ENCODE data around the gene KIAA0825.

Gene KIAA0825

DNA sequence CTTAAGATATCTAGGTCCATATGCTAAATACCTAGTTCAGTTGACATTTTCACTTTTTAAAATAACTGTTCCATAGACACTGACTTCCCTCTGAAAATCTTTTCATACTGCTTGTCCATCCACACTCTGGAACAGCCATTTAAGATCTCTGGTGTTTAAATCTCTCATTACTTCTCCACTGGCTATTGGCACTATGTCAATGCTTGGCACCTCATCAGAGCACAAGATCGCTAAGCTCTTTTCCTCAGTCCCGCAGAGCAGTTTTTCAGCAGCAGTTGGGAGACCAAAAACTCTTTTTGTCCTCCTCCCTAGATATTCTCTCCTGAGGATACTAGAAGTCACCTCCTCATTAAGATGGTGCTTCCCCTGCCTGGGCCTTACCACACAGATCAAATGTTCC is 172.7 kb downstream of the KIAA0825 start:
- Histone ChIP-seq H3K9me3 (ENCODE audit: control insufficient read depth in 5 of 5, low read length in 5 of 5) (no peaks in the 10 kb centered on the region), H3K9ac (ENCODE audit: low read length in 5 of 5) (no peak overlapping the region), H3K4me1 (ENCODE audit: control insufficient read depth in 5 of 5, insufficient read depth in 5 of 5, low read length in 5 of 5) (peaks cover 0 to 3% (median 0%) of the 10 kb centered on the region in 5 donors), H3K27me3 (ENCODE audit: control insufficient read depth in 5 of 5, insufficient read depth in 4 of 5, low read length in 5 of 5) (no peaks in the 10 kb centered on the region), H3K36me3 (ENCODE audit: control insufficient read depth in 5 of 5, insufficient read depth in 5 of 5, low read length in 5 of 5) (no peaks in the 10 kb centered on the region), H3K4me3 (ENCODE audit: low read depth in 1 of 5, low read length in 5 of 5) (no peak overlapping the region), H3K27ac (ENCODE audit: low read depth, low read length) (no peak overlapping the region)

DNA sequence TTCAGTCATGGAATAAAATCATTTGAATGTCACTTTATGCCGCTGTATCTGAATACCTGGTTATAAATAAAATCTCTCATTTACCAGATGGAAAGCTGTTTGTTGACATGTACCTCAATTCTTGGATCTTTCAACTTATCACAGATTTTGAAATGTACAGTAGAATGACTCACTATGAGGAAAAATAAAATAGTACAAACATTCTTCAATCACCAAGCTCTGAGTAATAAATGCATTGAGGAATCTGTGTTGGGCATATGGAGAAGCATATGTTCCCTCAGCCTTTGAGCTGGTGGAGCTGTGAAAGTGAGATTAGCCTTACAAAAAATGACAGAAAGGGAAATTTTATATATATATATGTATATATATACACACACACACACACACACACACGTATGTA is 175.4 kb downstream of the KIAA0825 start:
- Histone ChIP-seq H3K4me1 (ENCODE audit: control insufficient read depth in 5 of 5, insufficient read depth in 5 of 5, low read length in 5 of 5) (peaks cover 0 to 4% (median 3%) of the 10 kb centered on the region in 5 donors), H3K36me3 (ENCODE audit: control insufficient read depth in 5 of 5, insufficient read depth in 5 of 5, low read length in 5 of 5) (peaks cover 0 to 5% (median 0%) of the 10 kb centered on the region in 5 donors), H3K27ac (ENCODE audit: low read depth, low read length) (no peak overlapping the region), H3K9ac (ENCODE audit: low read length in 5 of 5) (no peak overlapping the region), H3K27me3 (ENCODE audit: control insufficient read depth in 5 of 5, insufficient read depth in 4 of 5, low read length in 5 of 5) (no peaks in the 10 kb centered on the region), H3K9me3 (ENCODE audit: control insufficient read depth in 5 of 5, low read length in 5 of 5) (no peaks in the 10 kb centered on the region), H3K4me3 (ENCODE audit: low read depth in 1 of 5, low read length in 5 of 5) (no peak overlapping the region)

DNA sequence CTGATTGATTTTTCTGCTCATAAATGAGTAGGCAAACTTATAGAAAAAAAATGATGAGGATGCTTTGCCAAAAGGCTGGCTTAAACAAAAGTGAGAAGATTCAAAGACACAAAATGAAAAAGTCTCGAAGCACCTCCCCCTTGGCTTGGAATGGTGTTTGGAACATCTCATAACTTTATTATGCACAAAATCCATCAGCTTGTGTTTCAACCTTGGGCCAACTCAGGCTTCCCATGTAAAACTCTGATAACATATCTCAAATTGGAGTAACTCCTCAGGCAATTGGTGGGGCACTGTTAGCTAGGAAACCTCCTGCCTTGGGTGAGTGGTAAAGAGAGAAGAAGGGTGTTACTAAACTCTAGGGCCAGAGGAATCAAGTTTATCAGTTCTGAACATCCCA is 176.3 kb downstream of the KIAA0825 start:
- H3K36me3 ChIP-seq (ENCODE audit: control insufficient read depth in 5 of 5, insufficient read depth in 5 of 5, low read length in 5 of 5), result peaks cover 0 to 6% (median 0%) of the 10 kb centered on the region in 5 donors
- H3K9me3 ChIP-seq (ENCODE audit: control insufficient read depth in 5 of 5, low read length in 5 of 5), result no peaks in the 10 kb centered on the region
- no peak overlapping the region for H3K9ac ChIP-seq (ENCODE audit: low read length in 5 of 5)
- peaks cover 0 to 4% (median 3%) of the 10 kb centered on the region in 5 donors for H3K4me1 ChIP-seq (ENCODE audit: control insufficient read depth in 5 of 5, insufficient read depth in 5 of 5, low read length in 5 of 5)
- no peak overlapping the region for H3K4me3 ChIP-seq (ENCODE audit: low read depth in 1 of 5, low read length in 5 of 5)
- H3K27me3 ChIP-seq (ENCODE audit: control insufficient read depth in 5 of 5, insufficient read depth in 4 of 5, low read length in 5 of 5), result no peaks in the 10 kb centered on the region
- no peak overlapping the region for H3K27ac ChIP-seq (ENCODE audit: low read depth, low read length)

DNA sequence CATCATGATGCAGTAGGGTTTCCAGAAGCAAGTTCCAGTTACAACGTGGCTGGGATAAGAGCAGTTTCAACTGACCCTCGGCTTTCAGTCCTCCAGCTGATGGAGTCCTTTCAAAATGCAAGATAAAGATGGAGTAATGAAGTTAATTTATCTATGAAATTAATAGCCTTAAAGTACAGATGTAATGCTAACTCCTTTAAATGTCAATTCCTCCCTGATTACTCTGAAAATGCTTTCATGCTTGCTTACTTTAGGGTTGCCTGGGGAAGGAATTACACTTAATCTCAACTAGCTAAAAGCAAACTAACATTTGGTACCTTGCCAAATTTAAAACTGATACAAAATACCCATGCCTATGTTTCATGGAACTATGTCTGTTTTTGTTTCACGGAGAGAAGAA is 178.4 kb downstream of the KIAA0825 start:
- H3K4me3 ChIP-seq (ENCODE audit: low read depth in 1 of 5, low read length in 5 of 5), result no peak overlapping the region
- peaks cover 0 to 4% (median 0%) of the 10 kb centered on the region in 5 donors for H3K4me1 ChIP-seq (ENCODE audit: control insufficient read depth in 5 of 5, insufficient read depth in 5 of 5, low read length in 5 of 5)
- no peak overlapping the region for H3K27ac ChIP-seq (ENCODE audit: low read depth, low read length)

DNA sequence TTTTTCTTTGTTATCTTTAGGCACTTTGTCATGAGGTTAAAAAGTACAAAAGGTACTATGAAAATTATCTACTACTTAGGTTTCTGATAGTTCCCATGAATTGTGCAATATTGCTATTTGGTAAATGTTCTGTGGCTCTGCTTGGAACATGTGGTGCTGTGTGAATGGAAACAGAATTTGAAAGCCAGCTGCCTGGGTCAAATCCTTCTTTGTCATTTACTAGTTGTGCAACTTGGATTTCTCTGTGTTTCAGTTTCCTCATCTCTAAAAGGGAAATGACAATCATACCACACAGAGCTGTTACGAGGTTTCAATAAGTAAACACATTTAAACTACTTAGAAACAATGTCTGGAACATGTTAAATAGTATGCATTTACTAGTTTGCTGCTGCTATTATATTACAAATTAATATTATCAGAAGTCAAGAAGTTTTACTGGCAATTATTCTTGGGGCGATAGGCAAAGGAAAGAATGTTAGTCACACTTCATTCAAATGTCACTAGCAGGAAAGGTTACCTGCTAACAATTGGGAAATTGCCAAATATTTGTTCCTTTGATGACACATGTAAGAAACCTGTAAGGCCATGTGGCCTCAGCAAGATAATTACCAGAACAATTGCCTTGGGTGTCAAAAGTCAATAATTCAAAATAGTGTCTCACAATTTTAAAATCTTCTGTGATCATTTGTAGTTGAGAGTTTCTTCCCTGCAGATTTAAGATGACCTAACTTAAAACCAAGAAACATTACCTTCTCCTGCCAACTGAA is 184.8 kb downstream of the KIAA0825 start:
- H3K36me3 ChIP-seq (ENCODE audit: control insufficient read depth in 5 of 5, insufficient read depth in 5 of 5, low read length in 5 of 5), result peaks cover 0 to 3% (median 0%) of the 10 kb centered on the region in 5 donors
- H3K4me1 ChIP-seq (ENCODE audit: control insufficient read depth in 5 of 5, insufficient read depth in 5 of 5, low read length in 5 of 5), result peaks cover 0 to 5% (median 3%) of the 10 kb centered on the region in 5 donors
- H3K27me3 ChIP-seq (ENCODE audit: control insufficient read depth in 5 of 5, insufficient read depth in 4 of 5, low read length in 5 of 5), result no peaks in the 10 kb centered on the region
- H3K9ac ChIP-seq (ENCODE audit: low read length in 5 of 5), result no peak overlapping the region
- H3K27ac ChIP-seq (ENCODE audit: low read depth, low read length), result peak overlapping the region; percentile 47
- H3K4me3 ChIP-seq (ENCODE audit: low read depth in 1 of 5, low read length in 5 of 5), result no peak overlapping the region
- H3K9me3 ChIP-seq (ENCODE audit: control insufficient read depth in 5 of 5, low read length in 5 of 5), result peaks cover 0 to 2% (median 0%) of the 10 kb centered on the region in 5 donors

More for the DNA sequence above, 178.4 kb downstream of the KIAA0825 start:
- peaks cover 0 to 6% (median 0%) of the 10 kb centered on the region in 5 donors for H3K36me3 ChIP-seq (ENCODE audit: control insufficient read depth in 5 of 5, insufficient read depth in 5 of 5, low read length in 5 of 5)
- H3K9me3 ChIP-seq (ENCODE audit: control insufficient read depth in 5 of 5, low read length in 5 of 5), result no peaks in the 10 kb centered on the region
- no peaks in the 10 kb centered on the region for H3K27me3 ChIP-seq (ENCODE audit: control insufficient read depth in 5 of 5, insufficient read depth in 4 of 5, low read length in 5 of 5)
- H3K9ac ChIP-seq (ENCODE audit: low read length in 5 of 5), result no peak overlapping the region

DNA sequence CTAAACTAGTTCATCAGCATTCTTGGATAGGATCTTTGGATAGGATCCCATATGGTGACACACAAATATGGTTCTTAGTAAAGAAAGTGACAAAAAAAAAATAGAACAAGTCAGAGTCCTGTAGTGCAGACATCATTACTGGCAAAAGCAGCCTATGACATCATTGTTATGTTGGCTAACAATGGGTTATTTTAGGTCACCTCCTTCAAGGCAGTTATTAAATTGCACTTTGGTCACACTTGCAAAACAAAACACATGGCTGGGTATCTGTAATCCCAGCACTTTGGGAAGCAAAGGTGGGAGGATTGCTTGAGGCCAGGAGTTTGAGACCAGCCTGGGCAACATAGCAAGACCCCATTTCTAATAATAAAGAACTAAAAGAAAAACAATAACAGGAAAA is 185.9 kb downstream of the KIAA0825 start:
- no peaks in the 10 kb centered on the region for H3K36me3 ChIP-seq (ENCODE audit: control insufficient read depth in 5 of 5, insufficient read depth in 5 of 5, low read length in 5 of 5)
- H3K27me3 ChIP-seq (ENCODE audit: control insufficient read depth in 5 of 5, insufficient read depth in 4 of 5, low read length in 5 of 5), result no peaks in the 10 kb centered on the region
- peak overlapping the region; percentile 47 for H3K27ac ChIP-seq (ENCODE audit: low read depth, low read length)
- no peak overlapping the region for H3K9ac ChIP-seq (ENCODE audit: low read length in 5 of 5)
- H3K4me3 ChIP-seq (ENCODE audit: low read depth in 1 of 5, low read length in 5 of 5), result no peak overlapping the region
- peaks cover 0 to 5% (median 0%) of the 10 kb centered on the region in 5 donors for H3K4me1 ChIP-seq (ENCODE audit: control insufficient read depth in 5 of 5, insufficient read depth in 5 of 5, low read length in 5 of 5)
- H3K9me3 ChIP-seq (ENCODE audit: control insufficient read depth in 5 of 5, low read length in 5 of 5), result peaks cover 0 to 2% (median 0%) of the 10 kb centered on the region in 5 donors

DNA sequence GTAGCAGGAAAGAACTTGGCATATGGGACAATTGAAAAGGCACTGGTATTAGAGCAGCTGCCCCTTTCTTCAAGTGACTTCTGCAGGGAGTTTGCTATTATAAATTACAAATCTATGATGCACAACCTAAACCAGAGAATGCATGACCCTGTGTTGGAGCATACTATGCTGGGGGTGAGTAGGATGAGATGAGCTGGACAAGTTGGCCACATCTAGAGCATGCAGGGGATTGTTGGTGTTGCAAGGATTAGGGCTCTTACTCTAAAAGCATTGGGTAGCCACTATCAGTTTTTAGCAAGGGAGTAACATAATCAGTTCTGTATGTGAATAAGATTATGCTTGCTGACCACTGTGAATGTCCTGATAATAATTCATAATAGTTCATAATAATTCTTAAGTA is 186.7 kb downstream of the KIAA0825 start:
- Histone ChIP-seq H3K27me3 (ENCODE audit: control insufficient read depth in 5 of 5, insufficient read depth in 4 of 5, low read length in 5 of 5) (no peaks in the 10 kb centered on the region), H3K9me3 (ENCODE audit: control insufficient read depth in 5 of 5, low read length in 5 of 5) (peaks cover 0 to 2% (median 0%) of the 10 kb centered on the region in 5 donors)

DNA sequence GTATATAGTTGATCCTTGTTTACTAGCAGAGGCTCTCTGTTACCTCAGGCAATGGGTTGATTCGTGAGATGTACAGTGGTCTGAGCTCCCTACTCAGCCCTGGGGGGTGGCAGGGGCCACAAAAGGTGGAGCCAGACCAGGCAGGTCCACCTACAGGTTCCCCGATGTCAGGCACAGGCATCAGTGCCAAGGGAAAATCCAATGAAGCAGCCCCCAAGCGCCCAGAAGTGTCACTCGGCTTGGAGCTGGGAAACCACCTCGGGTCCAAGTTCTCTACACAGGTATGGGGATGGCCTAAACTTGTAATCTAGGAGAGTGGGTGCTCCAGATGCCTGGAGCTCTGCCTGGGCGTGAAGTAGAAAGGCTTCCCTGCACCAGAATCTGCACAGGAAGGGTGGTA is 188.8 kb downstream of the KIAA0825 start:
- Histone ChIP-seq H3K9ac (ENCODE audit: low read length in 5 of 5) (no peak overlapping the region), H3K4me3 (ENCODE audit: low read depth in 1 of 5, low read length in 5 of 5) (no peak overlapping the region), H3K27me3 (ENCODE audit: control insufficient read depth in 5 of 5, insufficient read depth in 4 of 5, low read length in 5 of 5) (no peaks in the 10 kb centered on the region), H3K36me3 (ENCODE audit: control insufficient read depth in 5 of 5, insufficient read depth in 5 of 5, low read length in 5 of 5) (no peaks in the 10 kb centered on the region), H3K4me1 (ENCODE audit: control insufficient read depth in 5 of 5, insufficient read depth in 5 of 5, low read length in 5 of 5) (peaks cover 0 to 5% (median 0%) of the 10 kb centered on the region in 5 donors), H3K27ac (ENCODE audit: low read depth, low read length) (no peak overlapping the region), H3K9me3 (ENCODE audit: control insufficient read depth in 5 of 5, low read length in 5 of 5) (peaks cover 0 to 2% (median 0%) of the 10 kb centered on the region in 5 donors)

More for the DNA sequence above, 186.7 kb downstream of the KIAA0825 start:
- Histone ChIP-seq H3K27ac (ENCODE audit: low read depth, low read length) (no peak overlapping the region), H3K4me3 (ENCODE audit: low read depth in 1 of 5, low read length in 5 of 5) (no peak overlapping the region), H3K36me3 (ENCODE audit: control insufficient read depth in 5 of 5, insufficient read depth in 5 of 5, low read length in 5 of 5) (no peaks in the 10 kb centered on the region), H3K4me1 (ENCODE audit: control insufficient read depth in 5 of 5, insufficient read depth in 5 of 5, low read length in 5 of 5) (peaks cover 0 to 5% (median 0%) of the 10 kb centered on the region in 5 donors), H3K9ac (ENCODE audit: low read length in 5 of 5) (no peak overlapping the region)

DNA sequence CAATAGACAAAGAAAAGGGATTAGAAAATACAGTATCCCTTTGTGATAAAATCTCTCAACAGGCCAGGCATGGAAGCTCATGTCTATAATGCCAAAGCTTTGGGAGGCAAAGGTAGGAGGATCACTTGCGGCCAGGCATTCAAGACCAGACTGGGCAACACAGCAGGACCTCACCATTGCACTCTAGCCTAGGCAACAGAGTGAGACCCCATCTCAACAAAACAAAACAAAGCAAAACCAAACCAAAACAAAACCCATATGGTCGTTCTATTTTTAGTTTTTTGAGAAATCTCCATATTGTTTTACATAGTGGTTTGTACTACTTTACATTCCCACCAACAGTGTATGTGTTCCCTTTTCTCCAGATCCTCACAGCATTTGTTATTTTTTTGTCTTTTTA is 193.0 kb downstream of the KIAA0825 start:
- no peak overlapping the region for H3K4me3 ChIP-seq (ENCODE audit: low read depth in 1 of 5, low read length in 5 of 5)
- peaks cover 0 to 5% (median 0%) of the 10 kb centered on the region in 5 donors for H3K4me1 ChIP-seq (ENCODE audit: control insufficient read depth in 5 of 5, insufficient read depth in 5 of 5, low read length in 5 of 5)
- no peaks in the 10 kb centered on the region for H3K27me3 ChIP-seq (ENCODE audit: control insufficient read depth in 5 of 5, insufficient read depth in 4 of 5, low read length in 5 of 5)

DNA sequence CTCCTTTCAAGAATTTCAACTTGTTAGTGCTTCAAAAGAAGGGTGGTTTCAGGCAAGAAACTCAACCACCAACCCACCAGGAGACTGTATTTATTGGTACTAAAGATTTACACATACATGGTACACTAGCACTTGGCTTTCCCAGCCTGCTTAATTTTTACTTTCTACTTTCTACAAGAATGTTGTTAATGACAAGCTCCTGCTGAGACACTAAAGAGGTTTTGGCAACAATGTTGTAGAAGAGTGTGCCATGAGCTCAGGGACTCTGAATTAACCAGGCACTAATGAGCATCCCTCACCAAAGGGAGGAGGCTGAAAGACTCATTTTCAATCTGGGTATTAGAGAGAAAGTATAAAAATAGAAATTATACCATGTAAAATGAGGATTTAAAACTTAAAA is 195.0 kb downstream of the KIAA0825 start:
- Histone ChIP-seq H3K4me3 (ENCODE audit: low read depth in 1 of 5, low read length in 5 of 5) (no peak overlapping the region), H3K9me3 (ENCODE audit: control insufficient read depth in 5 of 5, low read length in 5 of 5) (no peaks in the 10 kb centered on the region), H3K36me3 (ENCODE audit: control insufficient read depth in 5 of 5, insufficient read depth in 5 of 5, low read length in 5 of 5) (no peaks in the 10 kb centered on the region), H3K4me1 (ENCODE audit: control insufficient read depth in 5 of 5, insufficient read depth in 5 of 5, low read length in 5 of 5) (no peaks in the 10 kb centered on the region), H3K9ac (ENCODE audit: low read length in 5 of 5) (no peak overlapping the region), H3K27ac (ENCODE audit: low read depth, low read length) (no peak overlapping the region), H3K27me3 (ENCODE audit: control insufficient read depth in 5 of 5, insufficient read depth in 4 of 5, low read length in 5 of 5) (no peaks in the 10 kb centered on the region)

More for the DNA sequence above, 193.0 kb downstream of the KIAA0825 start:
- Histone ChIP-seq H3K27ac (ENCODE audit: low read depth, low read length) (no peak overlapping the region), H3K9me3 (ENCODE audit: control insufficient read depth in 5 of 5, low read length in 5 of 5) (peaks cover 0 to 2% (median 0%) of the 10 kb centered on the region in 5 donors), H3K9ac (ENCODE audit: low read length in 5 of 5) (no peak overlapping the region), H3K36me3 (ENCODE audit: control insufficient read depth in 5 of 5, insufficient read depth in 5 of 5, low read length in 5 of 5) (no peaks in the 10 kb centered on the region)
